K562 (cell line): ENCODE results near the gene ETFBKMT. TPM values are rescaled to one million over a fixed set of nuclear protein-coding genes. Genes with fewer than 3 reads are reported as not detected.

ENCODE experiments used
- ARID2 ChIP-seq: fragments of 450-650 bp; IDR thresholded peaks from 2 replicates; pipeline ENCODE4 v1.6.1; 2017; ENCODE audit warnings: antibody characterized with exemption, mild to moderate bottlenecking
- BACH1 ChIP-seq: fragments of 200-800 bp; sonication (Bioruptor generic); IDR thresholded peaks from 2 replicates; pipeline ENCODE4 v1.6.1; 2016; ENCODE audit warnings: missing genetic modification characterization, missing compliant biosample characterization
- FOXJ2 ChIP-seq: fragments of 200-800 bp; sonication (Bioruptor generic); IDR thresholded peaks from 2 replicates; pipeline ENCODE4 v1.6.1; 2016; ENCODE audit warnings: missing genetic modification characterization, missing compliant biosample characterization
- GATA2 ChIP-seq: sonication (generic); formaldehyde crosslinking; IDR thresholded peaks from 2 replicates; pipeline ENCODE4 v1.4.0; 2020; ENCODE audit warnings: mild to moderate bottlenecking, missing genetic modification reagents
- IRF9 ChIP-seq: fragments of 450-650 bp; IDR thresholded peaks from 2 replicates; pipeline ENCODE4 v1.6.1; 2016; ENCODE audit warnings: missing biosample characterization, missing genetic modification characterization
- NCOA2 ChIP-seq, 2 experiments: fragments of 450-650 bp; IDR thresholded peaks; 2 replicates each; pipeline ENCODE4 v1.6.1; 2018; ENCODE audit warnings: mild to moderate bottlenecking in 2 of 2, moderate library complexity in 1 of 2; ENCODE audit not compliant: partially characterized antibody in 2 of 2
- NFE2L1 ChIP-seq: fragments of 450-650 bp; IDR thresholded peaks from 2 replicates; pipeline ENCODE4 v1.6.1; 2016; ENCODE audit warnings: missing genetic modification characterization, low read depth, mild to moderate bottlenecking, missing compliant biosample characterization, moderate library complexity, borderline replicate concordance
- NFYB ChIP-seq: IDR thresholded peaks from 2 replicates; pipeline ENCODE4 v1.6.1; 2011; ENCODE audit warnings: mild to moderate bottlenecking, moderate library complexity; ENCODE audit not compliant: insufficient read length; ENCODE audit errors: extremely low read depth
- NR2C1 ChIP-seq, 2 experiments: fragments of 450-650 bp; IDR thresholded peaks; 2 replicates each; pipeline ENCODE4 v1.6.1; 2017; ENCODE audit warnings: mild to moderate bottlenecking in 2 of 2, antibody characterized with exemption in 1 of 2, inconsistent platforms in 1 of 2, missing compliant biosample characterization in 1 of 2, missing genetic modification characterization in 1 of 2
- PATZ1 ChIP-seq: fragments of 250-450 bp; sonication (Bioruptor Pico); IDR thresholded peaks from 2 replicates; pipeline ENCODE4 v1.5.0; 2020; ENCODE audit warnings: mild to moderate bottlenecking, borderline replicate concordance
- RCOR1 ChIP-seq, 2 experiments: IDR thresholded peaks; 2 replicates each; pipeline ENCODE4 v1.6.1; 2012; ENCODE audit warnings: low read depth in 2 of 2, low read length in 2 of 2, borderline replicate concordance in 1 of 2, improper control_type of control experiment in 1 of 2
- SOX6 ChIP-seq: fragments of 450-650 bp; IDR thresholded peaks from 2 replicates; pipeline ENCODE4 v1.6.1; 2014; ENCODE audit warnings: mild to moderate bottlenecking
- TARDBP ChIP-seq: fragments of 450-650 bp; IDR thresholded peaks from 2 replicates; pipeline ENCODE4 v1.6.1; 2016
- THAP7 ChIP-seq: fragments of 250-450 bp; sonication (Bioruptor Pico); IDR thresholded peaks from 2 replicates; pipeline ENCODE4 v1.5.0; 2021
- TOE1 ChIP-seq, 2 experiments: fragments of 450-650 bp in 1 of 2; sonication (generic) in 1 of 2; formaldehyde crosslinking in 1 of 2; IDR thresholded peaks; 2 replicates each; pipeline versions ENCODE4 v1.7.1 to v1.8.0; 2016 to 2022; ENCODE audit warnings: borderline replicate concordance in 2 of 2, mild to moderate bottlenecking in 2 of 2, antibody characterized with exemption in 1 of 2, inconsistent platforms in 1 of 2, low read depth in 1 of 2, missing genetic modification reagents in 1 of 2, moderate library complexity in 1 of 2
- ZC3H11A ChIP-seq: IDR thresholded peaks from 2 replicates; pipeline ENCODE4 v1.6.1; 2012; ENCODE audit warnings: low read depth, low read length, improper control_type of control experiment
- ZNF609 ChIP-seq: sonication (generic); formaldehyde crosslinking; IDR thresholded peaks from 2 replicates; pipeline ENCODE4 v1.8.1; 2023; ENCODE audit warnings: missing genetic modification reagents, mild to moderate bottlenecking, borderline replicate concordance
- ZNF699 ChIP-seq: fragments of 250-450 bp; sonication (Bioruptor Pico); IDR thresholded peaks from 2 replicates; pipeline ENCODE4 v1.8.0; 2021; ENCODE audit warnings: mild to moderate bottlenecking, moderate library complexity; ENCODE audit not compliant: insufficient replicate concordance
- polyA plus RNA-seq, 8 experiments: library from polyadenylated mRNA; depleted of rRNA in 4 of 8; stranded (reverse) in 5 of 8; unstranded in 3 of 8; fragments of >200 nt; fragmentation: Nextera tagmentation in 2 of 8; fragmentation: Illumina TruSeq in 1 of 8; extraction: Ambion mirVana in 2 of 8; extraction: Trizol in 1 of 8; gene quantifications; 2 replicates each; pipeline versions ENCODE4 v1.2.1 to v1.2.3, GENCODE V29; 2011 to 2014; ENCODE audit warnings: inconsistent platforms in 1 of 8, missing spikeins in 1 of 8
- total RNA-seq, 7 experiments: library from RNA; depleted of rRNA in 6 of 7; stranded (reverse); fragments of >200 nt in 6 of 7; fragmentation: Illumina TruSeq in 2 of 7; extraction: Trizol in 2 of 7; gene quantifications; 2 replicates each; pipeline versions ENCODE4 v1.2.1 to v1.2.3, GENCODE V29; 2011 to 2021; ENCODE audit warnings: low replicate concordance in 1 of 7

ETFBKMT gene
- total and polyA plus RNA-seq, 9 of the 15 experiments (the other 6 are each of a cell fraction or from before 2014, with no cell fraction given): 0.18 to 1.7 (median 0.96) TPM

- peak in 1 of 2 experiments; percentile 55; a peak in 1 of 4 replicates for TF ChIP-seq RCOR1 (IDR thresholded peaks at IDR 0.05; ENCODE audit: borderline replicate concordance in 1 of 2, low read depth in 2 of 2, low read length in 2 of 2)
- TF ChIP-seq NCOA2 (IDR thresholded peaks at IDR 0.05; ENCODE audit: partially characterized antibody in 2 of 2): no peak
- no peak for TF ChIP-seq FOXJ2 (tag)
- TF ChIP-seq BACH1: no peak
- TF ChIP-seq ZC3H11A: no peak
- TF ChIP-seq TOE1 (IDR thresholded peaks at IDR 0.05; ENCODE audit: borderline replicate concordance): 0 out of 2 replicates have a peak, but pooled peaks have one; percentile 34
- TF ChIP-seq TOE1 (CRISPR knock-in tag; IDR thresholded peaks at IDR 0.05; ENCODE audit: borderline replicate concordance, low read depth): no peak
- TF ChIP-seq ARID2: peak; percentile 88
- no peak for TF ChIP-seq NR2C1 (IDR thresholded peaks at IDR 0.05)
- no peak for TF ChIP-seq NR2C1 (tag; IDR thresholded peaks at IDR 0.05)
- TF ChIP-seq IRF9: no peak
- TF ChIP-seq NFYB: no peak
- TF ChIP-seq TARDBP: no peak
- TF ChIP-seq ZNF699 (CRISPR knock-in tag): no peak
- TF ChIP-seq PATZ1 (CRISPR knock-in tag): no peak
- no peak for TF ChIP-seq THAP7 (CRISPR knock-in tag)
- no peak for TF ChIP-seq ZNF609 (CRISPR knock-in tag)
- no peak for TF ChIP-seq NFE2L1 (tag)
- no peak; the same call in 1 of the 2 replicates for TF ChIP-seq SOX6
- no peak for TF ChIP-seq GATA2 (CRISPR knock-in tag)
Measured at GRCh38 chr12:31682136-31682962, 22.9 kb downstream of the ETFBKMT start (continued).
